Measurements from ENCODE around the gene NFIC. TPM values are rescaled to one million over a fixed set of nuclear protein-coding genes. Genes with fewer than 3 reads are reported as not detected.

NFIC gene
- total RNA-seq, 4 donors from 2014 or later: 125 to 285 (median 155) TPM

- H3K27ac ChIP-seq: no peak overlapping the region
- no peaks in the 10 kb centered on the region for H3K27me3 ChIP-seq
- no peak for ATAC-seq
- WGBS, 2 donors (ENCODE audit: low coverage in 1 of 2): 72% methylated on average over 3 of the region's 17 CpGs; no CpG with 5 or more reads in 1 of the 2 donors
- H3K4me1 ChIP-seq: peaks cover 0 to 82% (median 2%) of the 10 kb centered on the region in 3 donors
- H3K36me3 ChIP-seq: peaks cover 0 to 38% of the 10 kb centered on the region in 2 donors
- no peak overlapping the region for H3K4me3 ChIP-seq
- TF ChIP-seq POLR2AphosphoS5 (IDR thresholded peaks at IDR 0.05): no peak
- TF ChIP-seq EP300 (IDR thresholded peaks at IDR 0.05): no peak
- TF ChIP-seq, protein P1, sequence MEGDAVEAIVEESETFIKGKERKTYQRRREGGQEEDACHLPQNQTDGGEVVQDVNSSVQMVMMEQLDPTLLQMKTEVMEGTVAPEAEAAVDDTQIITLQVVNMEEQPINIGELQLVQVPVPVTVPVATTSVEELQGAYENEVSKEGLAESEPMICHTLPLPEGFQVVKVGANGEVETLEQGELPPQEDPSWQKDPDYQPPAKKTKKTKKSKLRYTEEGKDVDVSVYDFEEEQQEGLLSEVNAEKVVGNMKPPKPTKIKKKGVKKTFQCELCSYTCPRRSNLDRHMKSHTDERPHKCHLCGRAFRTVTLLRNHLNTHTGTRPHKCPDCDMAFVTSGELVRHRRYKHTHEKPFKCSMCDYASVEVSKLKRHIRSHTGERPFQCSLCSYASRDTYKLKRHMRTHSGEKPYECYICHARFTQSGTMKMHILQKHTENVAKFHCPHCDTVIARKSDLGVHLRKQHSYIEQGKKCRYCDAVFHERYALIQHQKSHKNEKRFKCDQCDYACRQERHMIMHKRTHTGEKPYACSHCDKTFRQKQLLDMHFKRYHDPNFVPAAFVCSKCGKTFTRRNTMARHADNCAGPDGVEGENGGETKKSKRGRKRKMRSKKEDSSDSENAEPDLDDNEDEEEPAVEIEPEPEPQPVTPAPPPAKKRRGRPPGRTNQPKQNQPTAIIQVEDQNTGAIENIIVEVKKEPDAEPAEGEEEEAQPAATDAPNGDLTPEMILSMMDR (IDR thresholded peaks at IDR 0.05): no peak
- TF ChIP-seq POLR2A (IDR thresholded peaks at IDR 0.05): no peak
- H3K9me3 ChIP-seq: no peaks in the 10 kb centered on the region
Observed at GRCh38 chr19:3512562-3513228, 146.3 kb downstream of the NFIC start.

GRCh38 chr19:3513229-3514140 lies 147.1 kb downstream of the NFIC start:
- WGBS, 2 donors (ENCODE audit: low coverage in 1 of 2): 37 to 40% methylated on average over 1 to 4 of the region's 23 CpGs
- peak; percentile 14 for ATAC-seq

GRCh38 chr19:3514930-3515329 lies 148.5 kb downstream of the NFIC start:
- Histone ChIP-seq H3K27me3 (no peaks in the 10 kb centered on the region), H3K27ac (no peak overlapping the region), H3K9me3 (no peaks in the 10 kb centered on the region), H3K36me3 (peaks cover 0 to 38% of the 10 kb centered on the region in 2 donors), H3K4me1 (peaks cover 0 to 77% (median 0%) of the 10 kb centered on the region in 3 donors), H3K4me3 (no peak overlapping the region)
- 80% methylated on average over 3 of the region's 12 CpGs; no CpG with 5 or more reads in 1 of the 2 donors for WGBS, 2 donors (ENCODE audit: low coverage in 1 of 2)
- ATAC-seq: no peak
- TF ChIP-seq POLR2AphosphoS5 (IDR thresholded peaks at IDR 0.05): no peak
- TF ChIP-seq, protein P1 (IDR thresholded peaks at IDR 0.05): no peak
- TF ChIP-seq EP300 (IDR thresholded peaks at IDR 0.05): no peak
- TF ChIP-seq POLR2A (IDR thresholded peaks at IDR 0.05): no peak

More at GRCh38 chr19:3513229-3514140, 147.1 kb downstream of the NFIC start:
- no peak overlapping the region for H3K4me3 ChIP-seq
- peaks cover 0 to 38% of the 10 kb centered on the region in 2 donors for H3K36me3 ChIP-seq
- TF ChIP-seq, protein P1 (IDR thresholded peaks at IDR 0.05): no peak
- TF ChIP-seq EP300 (IDR thresholded peaks at IDR 0.05) (no peak), POLR2AphosphoS5 (IDR thresholded peaks at IDR 0.05) (no peak), POLR2A (IDR thresholded peaks at IDR 0.05) (no peak)
- H3K4me1 ChIP-seq: peaks cover 0 to 81% (median 0%) of the 10 kb centered on the region in 3 donors
- H3K9me3 ChIP-seq: no peaks in the 10 kb centered on the region
- H3K27ac ChIP-seq: no peak overlapping the region
- H3K27me3 ChIP-seq: no peaks in the 10 kb centered on the region

DNA sequence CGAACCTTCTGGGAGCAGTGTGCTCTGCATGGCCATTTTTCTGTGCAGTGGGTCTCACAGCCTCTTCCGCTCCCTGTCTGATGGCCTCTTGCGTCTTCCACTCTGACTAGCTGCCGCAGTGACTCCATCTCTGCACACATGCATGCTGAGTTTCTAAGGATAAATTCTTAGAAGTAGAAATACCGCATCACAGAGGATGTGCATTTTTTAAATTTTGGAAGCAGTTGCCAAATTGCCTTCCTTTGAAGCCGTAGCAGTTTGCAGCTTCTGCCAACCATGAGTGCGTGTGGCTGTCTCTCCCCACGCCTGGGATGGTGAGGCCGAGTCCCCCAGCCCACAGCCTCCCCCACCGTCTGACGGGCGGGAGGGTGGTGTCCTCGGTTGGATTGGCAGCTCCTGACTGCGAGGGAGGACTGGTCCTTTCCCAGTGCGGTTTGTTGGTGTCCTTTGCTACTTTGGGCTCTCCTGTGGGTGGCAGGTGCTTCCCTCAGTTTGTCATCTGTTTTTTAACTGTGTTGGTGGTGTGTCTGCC lies 149.6 kb downstream of the NFIC start:
- 65 to 78% methylated on average over 5 to 13 of the region's 15 CpGs for WGBS, 2 donors (ENCODE audit: low coverage in 1 of 2)
- peaks cover 0 to 38% of the 10 kb centered on the region in 2 donors for H3K36me3 ChIP-seq
- no peaks in the 10 kb centered on the region for H3K27me3 ChIP-seq
- H3K9me3 ChIP-seq: no peaks in the 10 kb centered on the region
- no peak for ATAC-seq
- TF ChIP-seq POLR2AphosphoS5 (IDR thresholded peaks at IDR 0.05) (no peak), POLR2A (IDR thresholded peaks at IDR 0.05) (no peak), EP300 (IDR thresholded peaks at IDR 0.05) (no peak)
- TF ChIP-seq, protein P1 (IDR thresholded peaks at IDR 0.05): no peak
- H3K4me3 ChIP-seq: no peak overlapping the region
- H3K27ac ChIP-seq: no peak overlapping the region
- peaks cover 0 to 75% (median 0%) of the 10 kb centered on the region in 3 donors for H3K4me1 ChIP-seq

Measured in gastroesophageal sphincter (tissue), 4 donors.